GM21619 (cell line): ENCODE measurements around the gene PLEKHA8.

Experiments used
- ATAC-seq: cut with Tn5 transposase; IDR thresholded peaks from one replicate; pipeline ENCODE4 v1.9.1; 2021; ENCODE audit not compliant: unreplicated experiment

Gene PLEKHA8

GRCh38 chr7:30028216-30028748 is at the start of gene PLEKHA8:
PLEKHA8 (plus strand) TSS chr7:30028412; CDS start chr7:30028763, 351 bp downstream.
- peak; percentile 44 for ATAC-seq

- ATAC-seq = no peak
Observed at GRCh38 chr7:29980151-29980550, 48.1 kb upstream of the PLEKHA8 start.

- no peak for ATAC-seq
Observed at GRCh38 chr7:29987083-29987482, 41.1 kb upstream of the PLEKHA8 start.

GRCh38 chr7:29987811-29988317 is 40.3 kb upstream of the PLEKHA8 start:
- ATAC-seq = no peak

GRCh38 chr7:29988424-29989256 is 39.6 kb upstream of the PLEKHA8 start:
- ATAC-seq = peak; percentile 31

- ATAC-seq = peak; percentile 33
Observed at GRCh38 chr7:29989257-29989995, 38.8 kb upstream of the PLEKHA8 start, which contains the start of gene SCRN1. SCRN1 (minus strand) TSS chr7:29989801; CDS start chr7:29969067, 20,734 bp downstream.

- ATAC-seq = no peak
Observed at GRCh38 chr7:29990931-29991330, 37.3 kb upstream of the PLEKHA8 start.

- ATAC-seq = no peak
Observed at GRCh38 chr7:29991937-29992336, 36.3 kb upstream of the PLEKHA8 start.

GRCh38 chr7:29993140-29993539 is 35.1 kb upstream of the PLEKHA8 start:
- ATAC-seq = no peak

- no peak for ATAC-seq
Observed at GRCh38 chr7:29995652-29996051, 32.6 kb upstream of the PLEKHA8 start.

- ATAC-seq = no peak
Observed at GRCh38 chr7:29996321-29996720, 31.9 kb upstream of the PLEKHA8 start.

- ATAC-seq = no peak
Observed at GRCh38 chr7:29998489-29998888, 29.7 kb upstream of the PLEKHA8 start.

- no peak for ATAC-seq
Observed at GRCh38 chr7:30001998-30002397, 26.2 kb upstream of the PLEKHA8 start.

GRCh38 chr7:30003098-30003497 is 25.1 kb upstream of the PLEKHA8 start:
- no peak for ATAC-seq

- no peak for ATAC-seq
Observed at GRCh38 chr7:30005464-30005863, 22.7 kb upstream of the PLEKHA8 start.

GRCh38 chr7:30010021-30010420 is 18.2 kb upstream of the PLEKHA8 start:
- no peak for ATAC-seq

- no peak for ATAC-seq
Observed at GRCh38 chr7:30012757-30013156, 15.5 kb upstream of the PLEKHA8 start.

GRCh38 chr7:30018451-30018850 is 9.8 kb upstream of the PLEKHA8 start:
- ATAC-seq = no peak

GRCh38 chr7:30019387-30019786 is 8.8 kb upstream of the PLEKHA8 start:
- ATAC-seq = no peak

GRCh38 chr7:30019960-30020359 is 8.3 kb upstream of the PLEKHA8 start:
- ATAC-seq = no peak

- ATAC-seq = no peak
Observed at GRCh38 chr7:30020535-30020934, 7.7 kb upstream of the PLEKHA8 start.

GRCh38 chr7:30022991-30023390 is 5.2 kb upstream of the PLEKHA8 start:
- no peak for ATAC-seq
